ENCODE data around the gene SPEM3.

SPEM3 gene

GRCh38 chr17:7428557-7428956, at the start of gene SPEM3:
Gene SPEM3, plus strand, starts transcription at chr17:7428857. Its CDS starts 46 bp downstream, at chr17:7428903.
- TF ChIP-seq ZFX (IDR thresholded peaks at IDR 0.05; ENCODE audit: borderline replicate concordance): no peak
- no peak for TF ChIP-seq CTCF (IDR thresholded peaks at IDR 0.05)
- H3K27ac ChIP-seq: no peak within 1 kb of the TSS

GRCh38 chr17:7379134-7379533, 49.5 kb upstream of the SPEM3 start:
- TF ChIP-seq ZFX (IDR thresholded peaks at IDR 0.05; ENCODE audit: borderline replicate concordance): no peak
- TF ChIP-seq CTCF (IDR thresholded peaks at IDR 0.05): no peak
- H3K27ac ChIP-seq: no peak overlapping the region

GRCh38 chr17:7380321-7380720, 48.3 kb upstream of the SPEM3 start:
- peak overlapping the region; percentile 80 for H3K27ac ChIP-seq

GRCh38 chr17:7380855-7381683, 47.6 kb upstream of the SPEM3 start, which contains the start of gene TNK1:
Gene TNK1, plus strand, starts transcription at chr17:7381089. Its CDS starts 1,838 bp downstream, at chr17:7382927.
- peak within 1 kb of the TSS; percentile 80 for H3K27ac ChIP-seq
- TF ChIP-seq CTCF (IDR thresholded peaks at IDR 0.05) (peak; percentile 16; the same call in 1 of the 2 replicates), ZFX (IDR thresholded peaks at IDR 0.05; ENCODE audit: borderline replicate concordance) (no peak)

More at GRCh38 chr17:7380321-7380720, 48.3 kb upstream of the SPEM3 start:
- no peak for TF ChIP-seq CTCF (IDR thresholded peaks at IDR 0.05)
- TF ChIP-seq ZFX (IDR thresholded peaks at IDR 0.05; ENCODE audit: borderline replicate concordance): no peak

GRCh38 chr17:7382901-7383300, 45.8 kb upstream of the SPEM3 start:
- TF ChIP-seq CTCF (IDR thresholded peaks at IDR 0.05): no peak
- no peak for TF ChIP-seq ZFX (IDR thresholded peaks at IDR 0.05; ENCODE audit: borderline replicate concordance)
- H3K27ac ChIP-seq: peak overlapping the region; percentile 80; the same call in 1 of the 2 replicates

GRCh38 chr17:7383371-7383741, 45.3 kb upstream of the SPEM3 start:
- no peak overlapping the region for H3K27ac ChIP-seq
- TF ChIP-seq ZFX (IDR thresholded peaks at IDR 0.05; ENCODE audit: borderline replicate concordance): no peak
- TF ChIP-seq CTCF (IDR thresholded peaks at IDR 0.05): no peak

All from 22Rv1 (cell line).